Muscle of leg (tissue), 11 donors: ENCODE data around the gene AP2A2. TPM values are rescaled to one million over a fixed set of nuclear protein-coding genes. Genes with fewer than 3 reads are reported as not detected.

Experiments used
- DNase-seq: peaks from one replicate; pipeline ENCODE4 v3.0.0; 2013
- H3K27ac ChIP-seq: one replicate; pipeline ENCODE4 v1.5.1; 2013; ENCODE audit warnings: mild to moderate bottlenecking, low read length, control low read depth
- H3K27me3 ChIP-seq: one replicate; pipeline ENCODE4 v1.6.1; 2013; ENCODE audit warnings: low read length; ENCODE audit not compliant: control insufficient read depth, insufficient read depth
- H3K36me3 ChIP-seq: one replicate; pipeline ENCODE4 v1.6.1; 2013; ENCODE audit warnings: low read length; ENCODE audit not compliant: control insufficient read depth, insufficient read depth
- H3K4me1 ChIP-seq: one replicate; pipeline ENCODE4 v1.6.1; 2013; ENCODE audit warnings: low read length; ENCODE audit not compliant: control insufficient read depth, insufficient read depth
- H3K4me3 ChIP-seq: one replicate; pipeline ENCODE4 v1.5.1; 2013; ENCODE audit warnings: low read length, control low read depth
- H3K9me3 ChIP-seq: replicated peaks from 2 replicates; pipeline ENCODE4 v1.6.1; 2013; ENCODE audit warnings: low read depth, low read length; ENCODE audit not compliant: control insufficient read depth
- WGBS: methylation state at CpG from one replicate; pipeline ENCODE4 v1.1.5; 2013; ENCODE audit warnings: missing lambda C conversion rate; ENCODE audit not compliant: insufficient coverage; 5-methylcytosine and 5-hydroxymethylcytosine counted together
- polyA plus RNA-seq, 8 donors: library from polyadenylated mRNA; unstranded; fragments of 120-200 nt; gene quantifications; one replicate each; pipeline versions ENCODE4 v1.2.1 to v1.2.3, GENCODE V29; 2013; ENCODE audit warnings: inconsistent platforms in 1 of 8, low replicate concordance in 1 of 8; ENCODE audit not compliant: insufficient read length in 8 of 8, insufficient read depth in 1 of 8
- total RNA-seq: library from RNA; stranded (reverse); fragments of 120-200 nt; gene quantifications from one replicate; pipeline ENCODE4 v1.2.4, GENCODE V29; 2013

The AP2A2 gene
- total and polyA plus RNA-seq, 9 donors: 18.5 to 61.4 (median 47.4) TPM

GRCh38 chr11:1048375-1049070 is 122.9 kb downstream of the AP2A2 start:
- Histone ChIP-seq H3K4me1 (peaks cover 20% of the 10 kb centered on the region), H3K27me3 (peaks cover 10% of the 10 kb centered on the region), H3K9me3 (no peaks in the 10 kb centered on the region), H3K4me3 (no peak overlapping the region), H3K36me3 (no peaks in the 10 kb centered on the region), H3K27ac (no peak overlapping the region)
- DNase-seq: no peak
- WGBS: 64% methylated on average over 16 of the region's 25 CpGs

GRCh38 chr11:1049071-1049405 is 123.4 kb downstream of the AP2A2 start:
- DNase-seq: no peak
- peaks cover 11% of the 10 kb centered on the region for H3K27me3 ChIP-seq
- no peaks in the 10 kb centered on the region for H3K36me3 ChIP-seq
- no peaks in the 10 kb centered on the region for H3K9me3 ChIP-seq
- WGBS: 75% methylated on average over 3 of the region's 6 CpGs
- H3K4me3 ChIP-seq: no peak overlapping the region
- H3K27ac ChIP-seq: no peak overlapping the region
- H3K4me1 ChIP-seq: peaks cover 25% of the 10 kb centered on the region

- no peak overlapping the region for H3K4me3 ChIP-seq
- H3K4me1 ChIP-seq: peaks cover 29% of the 10 kb centered on the region
- H3K27me3 ChIP-seq: peaks cover 11% of the 10 kb centered on the region
- no peaks in the 10 kb centered on the region for H3K36me3 ChIP-seq
- DNase-seq: peak; percentile 43
- 62% methylated on average over 12 of the region's 13 CpGs for WGBS
- H3K9me3 ChIP-seq: no peaks in the 10 kb centered on the region
- H3K27ac ChIP-seq: no peak overlapping the region
Observed at GRCh38 chr11:1049431-1049891, 123.8 kb downstream of the AP2A2 start.

- no peaks in the 10 kb centered on the region for H3K9me3 ChIP-seq
- no peak for DNase-seq
- peaks cover 11% of the 10 kb centered on the region for H3K27me3 ChIP-seq
- 77% methylated on average over 15 of the region's 18 CpGs for WGBS
- no peaks in the 10 kb centered on the region for H3K36me3 ChIP-seq
- no peak overlapping the region for H3K4me3 ChIP-seq
- H3K4me1 ChIP-seq: peaks cover 33% of the 10 kb centered on the region
- no peak overlapping the region for H3K27ac ChIP-seq
Observed at GRCh38 chr11:1049911-1050580, 124.4 kb downstream of the AP2A2 start.

- Histone ChIP-seq H3K9me3 (no peaks in the 10 kb centered on the region), H3K27me3 (peaks cover 11% of the 10 kb centered on the region), H3K4me1 (peaks cover 33% of the 10 kb centered on the region), H3K36me3 (no peaks in the 10 kb centered on the region), H3K27ac (no peak overlapping the region), H3K4me3 (no peak overlapping the region)
- DNase-seq: peak; percentile 53
- WGBS: 48% methylated on average over 33 of the region's 39 CpGs
Observed at GRCh38 chr11:1050581-1051355, 125.1 kb downstream of the AP2A2 start.

GRCh38 chr11:1051356-1052132 is 125.9 kb downstream of the AP2A2 start:
- H3K36me3 ChIP-seq: no peaks in the 10 kb centered on the region
- H3K27me3 ChIP-seq: peaks cover 11% of the 10 kb centered on the region
- no peak overlapping the region for H3K4me3 ChIP-seq
- H3K9me3 ChIP-seq: no peaks in the 10 kb centered on the region
- no peak overlapping the region for H3K27ac ChIP-seq
- no peak for DNase-seq
- 67% methylated on average over 10 of the region's 15 CpGs for WGBS
- peaks cover 33% of the 10 kb centered on the region for H3K4me1 ChIP-seq

- no peak overlapping the region for H3K27ac ChIP-seq
- H3K27me3 ChIP-seq: peaks cover 8% of the 10 kb centered on the region
- DNase-seq: no peak
- H3K4me3 ChIP-seq: no peak overlapping the region
- H3K36me3 ChIP-seq: no peaks in the 10 kb centered on the region
- H3K4me1 ChIP-seq: peaks cover 33% of the 10 kb centered on the region
- no peaks in the 10 kb centered on the region for H3K9me3 ChIP-seq
- WGBS: 78% methylated on average over 22 of the region's 25 CpGs
Observed at GRCh38 chr11:1052133-1053011, 126.7 kb downstream of the AP2A2 start.

GRCh38 chr11:1053121-1053901 is 127.6 kb downstream of the AP2A2 start:
- Histone ChIP-seq H3K9me3 (no peaks in the 10 kb centered on the region), H3K27me3 (peaks cover 6% of the 10 kb centered on the region)
- no peak for DNase-seq

More at GRCh38 chr11:1053121-1053901, 127.6 kb downstream of the AP2A2 start:
- no peaks in the 10 kb centered on the region for H3K36me3 ChIP-seq
- no peak overlapping the region for H3K4me3 ChIP-seq
- 63% methylated on average over 15 of the region's 25 CpGs for WGBS
- H3K4me1 ChIP-seq: peaks cover 33% of the 10 kb centered on the region
- no peak overlapping the region for H3K27ac ChIP-seq
